ENCODE measurements around the gene CBY3. TPM values are rescaled to one million over a fixed set of nuclear protein-coding genes. Genes with fewer than 3 reads are reported as not detected.
A peak's percentile ranks its signal among the peaks of the same experiment; 100 is the strongest.
"Not testable (repeated sequence)": the region's sequence is repeated elsewhere in the genome, so short reads cannot be mapped to it uniquely, and the experiment has no call there.

Gene CBY3
- total and polyA plus RNA-seq, 2 of the 4 experiments (the other 2 are of a cell fraction), result 0.18 TPM; not detected in 1

GRCh38 chr5:179668391-179668790 lies 12.4 kb downstream of the CBY3 start:
- WGBS, 2 experiments (ENCODE audit: extremely low coverage in 2 of 2, insufficient read length in 1 of 2), result 29% methylated on average over 7 of the region's 7 CpGs; no CpG with 5 or more reads in 1 of the 2 experiments
- H3K56ac ChIP-seq (ENCODE audit: extremely low read depth, insufficient read depth, low read length), result no peak overlapping the region
- H3K9me3 ChIP-seq (ENCODE audit: control insufficient read depth, insufficient read depth, low read length), result no peaks in the 10 kb centered on the region
- ATAC-seq (ENCODE audit: low read depth) (peak; percentile 84), DNase-seq (peak; percentile 54)
- H4K20me1 ChIP-seq (ENCODE audit: insufficient read depth, low read length), result no peaks in the 10 kb centered on the region
- H4K5ac ChIP-seq (ENCODE audit: low read depth, low read length), result no peak overlapping the region
- H3K4me2 ChIP-seq (ENCODE audit: low read depth, low read length), result no peak overlapping the region
- intact Hi-C loops (cut with micrococcal nuclease), result no loop called here
- no peak overlapping the region for H3K23ac ChIP-seq (ENCODE audit: low read depth, low read length)
- no peak overlapping the region for H2BK5ac ChIP-seq (ENCODE audit: low read depth, low read length, poor library complexity, severe bottlenecking)
- TF ChIP-seq POLR2A (IDR thresholded peaks at IDR 0.05; ENCODE audit: low read depth, low read length) (no peak), SMC3 (IDR thresholded peaks at IDR 0.05; ENCODE audit: low read depth, low read length) (peak; percentile 50), RAD21 (IDR thresholded peaks at IDR 0.05; ENCODE audit: low read length) (peak; percentile 75), BHLHE40 (IDR thresholded peaks at IDR 0.05; ENCODE audit: low read depth, low read length) (no peak), CTCF (conservative IDR thresholded peaks at IDR 0.05; ENCODE audit: low read depth, low read length) (peak; percentile 99)
- in situ Hi-C loops (cut with MboI; ENCODE audit: low sequenced_read_pairs), result no loop called here
- ChIA-PET CTCF (interaction anchor here (0.7 to 1.7 kb wide), 5 partner anchors 10 to 72 kb away, joined by 3 to 7 read pairs (median 4); no protein-coding TSS in a partner anchor), POLR2A (ENCODE audit: unreplicated experiment) (no interaction called here)
- H3K4me3 ChIP-seq (ENCODE audit: insufficient read depth, low read depth, low read length), result no peak overlapping the region
- no peak overlapping the region for H2AK5ac ChIP-seq (ENCODE audit: low read depth, low read length)
- no peaks in the 10 kb centered on the region for H3K27me3 ChIP-seq (ENCODE audit: control insufficient read depth, insufficient read depth, low read length)
- no peak overlapping the region for H2BK15ac ChIP-seq (ENCODE audit: low read depth, low read length)
- H2AFZ ChIP-seq (replicated peaks; ENCODE audit: low read length, poor library complexity), result no peak overlapping the region
- H3K36me3 ChIP-seq (ENCODE audit: control insufficient read depth, insufficient read depth, low read length), result peaks cover 11% of the 10 kb centered on the region
- dilution Hi-C loops (cut with HindIII; ENCODE audit: low sequenced_read_pairs, unreplicated experiment), result no loop called here
- H3K9me1 ChIP-seq (ENCODE audit: insufficient read depth, low read length), result no peaks in the 10 kb centered on the region
- H4K8ac ChIP-seq (ENCODE audit: low read depth in 2 of 2, low read length in 2 of 2), result no peak overlapping the region
- no peaks in the 10 kb centered on the region for H3K4me1 ChIP-seq (ENCODE audit: control insufficient read depth, insufficient read depth, low read length)
- BruUV-seq (replicated peaks), result no TSS peak
- no peaks in the 10 kb centered on the region for H3K79me1 ChIP-seq (ENCODE audit: low read depth in 1 of 2, low read length in 2 of 2)
- no peak overlapping the region for H3K27ac ChIP-seq (ENCODE audit: insufficient read depth, low read length)
- no peak overlapping the region for H2AK9ac ChIP-seq (replicated peaks; ENCODE audit: low read depth, low read length, poor library complexity)
- no peak overlapping the region for H3K4ac ChIP-seq (ENCODE audit: low read depth, low read length)
- H2BK120ac ChIP-seq (ENCODE audit: low read depth, low read length), result no peak overlapping the region
- H3K9ac ChIP-seq (ENCODE audit: low read depth, low read length), result no peak overlapping the region
- no peak overlapping the region for H4K91ac ChIP-seq (ENCODE audit: insufficient read depth, low read depth, low read length)
- no peak overlapping the region for H2BK20ac ChIP-seq (ENCODE audit: low read depth, low read length)
- H3K14ac ChIP-seq (replicated peaks; ENCODE audit: low read depth, low read length), result no peak overlapping the region
- H3K18ac ChIP-seq (ENCODE audit: low read depth, low read length), result no peak overlapping the region

DNA sequence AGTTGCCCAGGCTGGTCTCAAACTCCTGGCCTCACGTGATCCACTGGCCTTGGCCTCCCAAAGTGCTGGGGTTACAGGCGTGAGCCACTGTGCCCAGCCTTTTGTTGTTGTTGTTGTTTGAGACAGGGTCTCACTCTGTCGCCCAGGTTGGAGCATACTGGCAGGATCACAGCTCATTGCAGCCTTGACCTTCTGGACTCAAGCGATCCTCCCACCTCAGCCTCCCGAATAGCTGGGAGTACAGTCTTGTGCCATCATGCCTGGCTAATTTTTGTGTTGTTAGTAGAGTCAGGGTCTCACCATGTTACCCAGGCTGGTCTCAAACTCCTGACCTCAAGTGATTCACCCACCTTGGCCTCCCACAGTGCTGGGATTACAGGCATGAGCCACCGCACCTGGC lies 19.2 kb downstream of the CBY3 start:
- H4K20me1 ChIP-seq (ENCODE audit: insufficient read depth, low read length); H3K9me1 ChIP-seq (ENCODE audit: insufficient read depth, low read length); H3K9ac ChIP-seq (ENCODE audit: low read depth, low read length); POLR2A ChIA-PET (ENCODE audit: unreplicated experiment); H3K4me3 ChIP-seq (ENCODE audit: insufficient read depth, low read depth, low read length); BruUV-seq (replicated peaks); H3K4ac ChIP-seq (ENCODE audit: low read depth, low read length); H3K4me1 ChIP-seq (ENCODE audit: control insufficient read depth, insufficient read depth, low read length); H2BK15ac ChIP-seq (ENCODE audit: low read depth, low read length); H2BK120ac ChIP-seq (ENCODE audit: low read depth, low read length); CTCF ChIA-PET; in situ Hi-C loops (cut with MboI; ENCODE audit: low sequenced_read_pairs); H3K18ac ChIP-seq (ENCODE audit: low read depth, low read length); H4K8ac ChIP-seq (ENCODE audit: low read depth in 2 of 2, low read length in 2 of 2); ATAC-seq (ENCODE audit: low read depth); H2BK20ac ChIP-seq (ENCODE audit: low read depth, low read length); dilution Hi-C loops (cut with HindIII; ENCODE audit: low sequenced_read_pairs, unreplicated experiment); H3K27ac ChIP-seq (ENCODE audit: insufficient read depth, low read length); H3K27me3 ChIP-seq (ENCODE audit: control insufficient read depth, insufficient read depth, low read length); H2AK5ac ChIP-seq (ENCODE audit: low read depth, low read length); H3K9me3 ChIP-seq (ENCODE audit: control insufficient read depth, insufficient read depth, low read length); H3K23ac ChIP-seq (ENCODE audit: low read depth, low read length); H4K91ac ChIP-seq (ENCODE audit: insufficient read depth, low read depth, low read length); H3K79me1 ChIP-seq (ENCODE audit: low read depth in 1 of 2, low read length in 2 of 2); H4K5ac ChIP-seq (ENCODE audit: low read depth, low read length); H2BK5ac ChIP-seq (ENCODE audit: low read depth, low read length, poor library complexity, severe bottlenecking); H3K56ac ChIP-seq (ENCODE audit: extremely low read depth, insufficient read depth, low read length); H3K4me2 ChIP-seq (ENCODE audit: low read depth, low read length); H2AFZ ChIP-seq (replicated peaks; ENCODE audit: low read length, poor library complexity); H3K14ac ChIP-seq (replicated peaks; ENCODE audit: low read depth, low read length); intact Hi-C loops (cut with micrococcal nuclease); H2AK9ac ChIP-seq (replicated peaks; ENCODE audit: low read depth, low read length, poor library complexity); DNase-seq: not testable (repeated sequence)
- peaks cover 14% of the 10 kb centered on the region for H3K36me3 ChIP-seq (ENCODE audit: control insufficient read depth, insufficient read depth, low read length)
- WGBS, 2 experiments (ENCODE audit: extremely low coverage in 2 of 2, insufficient read length in 1 of 2), result 80% methylated on average over 1 of the region's 6 CpGs; no CpG with 5 or more reads in 1 of the 2 experiments
